GM12878 (cell line): ENCODE measurements around the gene ACD. TPM values are rescaled to one million over a fixed set of nuclear protein-coding genes. Genes with fewer than 3 reads are reported as not detected.

Experiments used
- ASH2L ChIP-seq: fragments of 300-600, 200-600 bp; sonication (generic); IDR thresholded peaks from 2 replicates; pipeline ENCODE4 v1.6.1; 2017; ENCODE audit warnings: low read depth, mild to moderate bottlenecking, borderline replicate concordance
- BMI1 ChIP-seq: fragments of 450-650 bp; IDR thresholded peaks from 2 replicates; pipeline ENCODE4 v1.6.1; 2016; ENCODE audit warnings: mild to moderate bottlenecking, moderate library complexity, borderline replicate concordance
- FOXK2 ChIP-seq: fragments of 450-650 bp; IDR thresholded peaks from 2 replicates; pipeline ENCODE4 v1.6.1; 2017; ENCODE audit warnings: mild to moderate bottlenecking, moderate library complexity
- HCFC1 ChIP-seq: fragments of 150-350 bp; IDR thresholded peaks from 2 replicates; pipeline ENCODE4 v1.6.1; 2014; ENCODE audit warnings: low read length
- HDAC2 ChIP-seq: fragments of 200-600 bp; sonication (generic); IDR thresholded peaks from 2 replicates; pipeline ENCODE4 v1.6.1; 2017
- POLR2AphosphoS5 ChIP-seq: IDR thresholded peaks from 2 replicates; pipeline ENCODE4 v1.6.1; 2011; ENCODE audit warnings: mild to moderate bottlenecking, low read length, inconsistent platforms
- RCOR1 ChIP-seq: conservative IDR thresholded peaks from 2 replicates; pipeline ENCODE4 v1.6.1; 2012; ENCODE audit warnings: low read depth, low read length, improper control_type of control experiment
- USF1 ChIP-seq: IDR thresholded peaks from 2 replicates; pipeline ENCODE4 v1.6.1; 2011; ENCODE audit warnings: borderline replicate concordance, low read depth, mild to moderate bottlenecking, moderate library complexity, mixed read lengths, low read length; ENCODE audit not compliant: insufficient read depth; ENCODE audit errors: extremely low read length
- ZBTB4 ChIP-seq: fragments of 450-650 bp; formaldehyde crosslinking; IDR thresholded peaks from 2 replicates; pipeline ENCODE4 v1.4.0; 2022; ENCODE audit warnings: mild to moderate bottlenecking, moderate library complexity
- ZNF687 ChIP-seq: fragments of 450-650 bp; IDR thresholded peaks from 2 replicates; pipeline ENCODE4 v1.6.1; 2017; ENCODE audit warnings: mild to moderate bottlenecking, moderate library complexity
- polyA plus RNA-seq, 11 experiments: library from polyadenylated mRNA; depleted of rRNA in 4 of 11; unstranded in 6 of 11; stranded (reverse) in 5 of 11; fragments of >200 nt; fragmentation: Nextera tagmentation in 4 of 11; fragmentation: Illumina TruSeq in 1 of 11; extraction: Ambion mirVana in 4 of 11; extraction: Trizol in 1 of 11; gene quantifications; 1 replicate in 1 of 11; 2 replicates in 10 of 11; pipeline versions ENCODE4 v1.2.1 to v1.2.3, GENCODE V29; 2011 to 2016; ENCODE audit warnings: inconsistent platforms in 2 of 11, missing spikeins in 2 of 11, low read depth in 1 of 11
- total RNA-seq, 4 experiments: library from RNA; depleted of rRNA in 3 of 4; stranded (reverse); fragments of >200 nt in 3 of 4; fragmentation: Illumina TruSeq in 1 of 4; extraction: Trizol in 1 of 4; gene quantifications; 2 replicates each; pipeline versions ENCODE4 v1.2.1 to v1.2.3, GENCODE V29; 2013 to 2021

ACD gene
- total and polyA plus RNA-seq, 10 of the 15 experiments (the other 5 are each of a cell fraction or from before 2014, with no cell fraction given), result 2.9 to 46.7 (median 23.9) TPM

- no peak for TF ChIP-seq RCOR1
- TF ChIP-seq HCFC1, result no peak
- TF ChIP-seq ZBTB4 (CRISPR knock-in tag), result no peak
- TF ChIP-seq POLR2AphosphoS5, result no peak
- TF ChIP-seq ASH2L, result no peak
- no peak for TF ChIP-seq ZNF687
- no peak for TF ChIP-seq BMI1
- TF ChIP-seq HDAC2, result no peak
- TF ChIP-seq FOXK2, result no peak
- no peak for TF ChIP-seq USF1
Observed at GRCh38 chr16:67709050-67709449, 49.0 kb upstream of the ACD start (continued).
